GM15510 (cell line): Measurements from ENCODE around the gene COPS3.

ENCODE experiments used
- POLR2A ChIP-seq: IDR thresholded peaks from 3 replicates; pipeline ENCODE4 v1.6.1; 2011; ENCODE audit warnings: borderline replicate concordance; ENCODE audit not compliant: insufficient read length; ENCODE audit errors: extremely low read depth

The COPS3 gene

DNA sequence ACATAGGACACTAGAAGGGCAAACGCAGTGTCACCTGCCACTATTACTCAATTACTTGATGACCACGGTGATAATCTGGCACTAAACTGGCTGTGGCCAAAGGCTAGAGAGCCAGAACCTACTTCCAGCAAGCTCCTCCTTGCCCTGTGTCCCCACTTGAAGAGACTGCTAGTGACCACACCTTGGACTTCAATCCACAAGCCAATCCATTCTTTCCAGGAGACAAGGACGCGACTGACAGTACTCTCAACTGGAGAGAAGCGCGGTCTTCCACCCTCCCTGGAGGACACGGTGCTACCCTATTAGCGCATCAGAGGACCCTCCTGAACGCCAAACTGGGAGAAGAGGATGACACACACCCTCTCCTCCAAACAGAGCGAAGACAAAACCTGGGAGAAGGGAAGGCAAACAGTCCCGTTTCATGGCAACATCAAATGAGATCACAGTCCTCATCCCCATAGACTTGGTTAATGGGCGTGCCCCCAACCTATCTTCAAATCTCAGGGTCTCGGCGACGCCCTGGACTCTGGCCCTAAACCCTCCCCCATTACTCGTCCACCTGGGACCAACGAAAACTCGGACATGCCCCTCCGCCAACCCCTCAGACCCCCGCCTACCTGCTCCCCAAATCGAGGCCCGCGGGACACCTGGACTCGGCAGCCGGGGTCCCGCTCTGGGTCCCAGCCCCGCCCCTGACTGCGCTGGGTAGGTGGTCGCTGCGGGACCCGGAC is 44.6 kb downstream of the COPS3 start:
- TF ChIP-seq POLR2A, result no peak

GRCh38 chr17:17235212-17236174 is 45.6 kb downstream of the COPS3 start:
- no peak for TF ChIP-seq POLR2A

GRCh38 chr17:17232303-17232621 is 48.8 kb downstream of the COPS3 start:
- no peak for TF ChIP-seq POLR2A

DNA sequence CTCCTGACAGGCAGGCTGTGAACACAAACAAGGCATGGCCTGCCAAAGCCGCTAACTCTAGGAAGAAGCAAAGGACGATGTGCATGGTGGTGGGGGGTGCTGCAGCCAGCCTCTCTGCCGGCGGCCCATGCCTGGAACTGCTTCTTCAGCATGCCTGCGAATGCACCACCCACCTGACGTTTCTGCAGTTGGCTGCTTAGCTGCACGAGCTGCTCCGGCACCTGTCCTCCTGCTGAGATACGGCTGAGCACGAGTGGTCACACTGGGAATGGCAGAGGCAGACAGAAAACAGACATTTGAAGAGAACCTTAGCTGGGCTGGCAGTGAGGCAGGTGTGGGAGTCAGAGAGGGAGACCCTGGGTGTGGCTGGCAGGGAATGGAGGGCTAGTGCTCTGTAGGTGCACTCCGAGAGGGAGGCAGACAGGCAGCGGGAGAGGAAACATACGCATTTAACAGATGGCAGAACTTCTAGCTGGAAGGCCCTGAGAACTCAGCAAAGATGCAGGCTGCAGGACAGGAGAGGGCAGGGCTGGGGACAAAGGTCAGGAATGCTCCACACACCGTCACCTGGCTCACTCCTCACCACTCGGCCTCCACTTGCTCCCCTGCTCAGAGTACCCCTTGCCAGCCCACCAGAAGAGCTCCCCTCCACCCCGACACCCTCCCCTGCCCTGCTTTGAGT is 49.3 kb downstream of the COPS3 start:
- no peak for TF ChIP-seq POLR2A

- no peak for TF ChIP-seq POLR2A
Measured at GRCh38 chr17:17229416-17230384, 51.3 kb downstream of the COPS3 start.

DNA sequence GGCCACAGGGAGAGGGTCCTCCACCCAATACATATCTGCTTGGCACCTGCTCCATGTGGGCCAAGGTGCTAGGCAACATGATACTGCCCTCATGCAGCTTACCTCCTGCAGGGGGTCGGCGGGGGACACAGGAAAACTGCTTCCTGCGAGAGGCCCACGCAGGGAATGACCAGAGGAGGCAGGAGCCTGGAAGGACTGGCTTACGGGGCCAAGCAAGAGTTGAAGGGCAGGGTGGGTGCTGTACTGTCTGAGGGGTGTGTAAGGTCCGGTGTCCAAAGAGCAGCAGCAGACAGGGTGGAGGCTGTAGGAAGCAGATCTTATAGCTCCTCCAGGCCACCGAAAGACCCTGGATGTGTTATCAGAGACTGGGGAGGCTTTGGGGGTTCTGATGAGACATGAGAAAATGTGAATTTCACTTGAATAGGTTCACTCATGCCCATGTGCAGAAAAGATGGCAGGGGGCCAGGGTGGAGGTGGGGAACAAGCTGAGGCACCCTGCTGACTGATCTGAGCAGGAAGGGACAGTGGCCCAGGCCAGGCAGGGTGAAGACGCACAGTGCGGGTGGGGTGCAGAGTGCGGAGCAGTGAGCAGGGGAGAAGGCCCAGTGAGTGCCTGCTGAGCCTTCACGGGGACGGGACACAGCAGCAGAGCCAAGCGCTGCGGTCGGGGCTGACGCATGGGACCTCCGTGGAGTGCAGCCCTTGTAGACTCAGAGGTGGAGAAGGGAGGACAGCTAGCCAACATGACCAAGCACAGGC is 52.3 kb downstream of the COPS3 start:
- TF ChIP-seq POLR2A, result no peak

- no peak for TF ChIP-seq POLR2A
Measured at GRCh38 chr17:17227608-17228520, 53.2 kb downstream of the COPS3 start.

DNA sequence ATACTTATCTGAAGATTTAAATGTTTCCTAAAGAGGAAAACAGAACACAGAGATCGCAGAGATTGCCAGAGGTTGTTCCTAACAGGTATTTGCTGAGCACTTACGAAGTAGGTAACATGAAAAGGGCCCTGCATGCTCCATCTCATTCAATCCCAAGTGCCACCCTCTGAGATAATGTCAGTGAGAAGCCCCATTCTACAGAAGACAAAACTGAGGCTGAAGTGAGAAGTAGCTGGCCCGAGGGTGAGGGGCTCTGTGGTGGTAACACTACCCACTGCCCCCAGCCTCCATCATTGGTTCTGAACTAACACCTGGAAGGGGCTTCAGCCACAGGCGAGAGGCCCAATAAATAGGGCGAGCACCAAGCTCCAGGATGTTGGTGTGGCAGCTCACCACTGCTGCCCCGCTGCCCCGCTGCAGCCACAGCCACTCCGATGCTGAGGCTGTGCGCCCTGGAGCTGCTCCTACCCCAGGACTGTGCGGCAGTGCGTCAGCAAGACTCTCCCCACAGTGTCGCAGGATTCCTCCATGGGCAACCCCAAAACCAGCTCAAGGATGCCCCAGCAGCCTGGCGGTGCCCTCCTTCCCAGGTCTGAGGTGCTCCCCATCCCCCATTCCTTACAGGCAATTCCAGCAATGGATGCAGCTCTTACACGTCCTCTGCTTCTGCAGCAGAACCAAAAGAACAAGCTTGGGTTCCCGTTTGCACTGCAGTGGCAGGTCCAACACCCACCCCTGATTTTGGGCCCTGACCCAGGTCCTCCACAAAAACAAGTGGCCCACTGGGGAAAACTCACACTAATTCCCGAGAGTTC is 54.4 kb downstream of the COPS3 start:
- no peak for TF ChIP-seq POLR2A

DNA sequence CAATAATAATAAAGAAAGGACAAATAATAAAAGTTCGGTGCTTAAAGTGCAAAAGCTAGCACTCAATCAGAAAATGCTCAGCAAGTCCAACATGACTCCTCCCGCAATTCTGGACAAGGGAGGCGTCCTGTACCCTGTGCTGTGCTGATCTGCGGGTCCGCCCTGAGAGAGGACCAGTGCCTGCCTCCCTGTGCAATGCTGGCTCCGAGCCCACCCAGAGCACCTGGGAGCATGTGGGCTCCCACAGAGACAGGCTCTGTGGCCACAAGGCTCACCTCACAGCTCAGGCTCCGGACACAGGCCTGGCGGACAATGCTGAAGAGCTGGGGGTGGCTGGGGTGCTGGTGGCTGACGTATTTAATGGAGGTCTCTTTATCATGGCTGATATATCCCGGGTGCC is 55.1 kb downstream of the COPS3 start:
- no peak for TF ChIP-seq POLR2A

DNA sequence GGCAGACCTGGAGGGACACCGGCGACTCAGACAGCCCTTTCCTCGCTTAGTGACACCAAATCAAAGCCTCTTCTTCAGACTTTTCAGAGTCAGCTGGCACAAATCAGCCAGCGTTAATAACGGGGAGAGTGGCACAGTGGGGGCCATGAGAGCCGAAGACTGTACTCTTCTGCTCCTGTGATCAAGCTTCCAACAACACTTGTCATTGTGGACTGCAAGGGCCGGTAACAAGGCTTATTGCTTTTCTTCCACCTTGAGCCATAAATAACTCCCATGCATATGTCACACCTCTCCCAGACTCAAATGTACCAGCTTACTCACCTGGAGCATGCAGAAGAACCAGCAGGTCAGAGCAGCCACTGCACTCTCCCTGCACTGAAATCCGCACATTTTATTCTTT is 56.9 kb downstream of the COPS3 start:
- no peak for TF ChIP-seq POLR2A

DNA sequence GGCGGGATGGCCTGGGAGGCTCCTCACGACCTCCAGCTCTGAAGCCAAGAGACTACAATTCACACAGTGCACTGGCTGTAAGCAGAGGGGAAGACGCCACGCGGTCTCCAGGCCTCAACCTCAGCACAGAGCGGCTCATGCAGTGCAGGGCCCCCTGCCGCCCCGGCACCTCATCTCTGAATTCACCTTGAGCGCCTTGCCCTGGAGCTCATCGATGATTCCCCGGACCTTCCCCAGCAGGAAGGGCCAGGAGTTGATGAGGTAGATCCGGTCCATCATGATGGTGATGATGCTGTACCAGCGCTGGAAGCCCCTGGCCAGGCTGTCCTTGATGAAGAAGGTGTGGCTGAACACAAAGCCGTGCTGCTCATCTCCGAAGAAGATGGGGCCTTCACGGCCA is 57.3 kb downstream of the COPS3 start:
- TF ChIP-seq POLR2A, result no peak

GRCh38 chr17:17221329-17221728 is 59.7 kb downstream of the COPS3 start:
- TF ChIP-seq POLR2A, result no peak

GRCh38 chr17:17220529-17220928 is 60.5 kb downstream of the COPS3 start:
- no peak for TF ChIP-seq POLR2A
